Parathyroid adenoma (tissue), 2 donors: ENCODE data around the gene INO80.

ENCODE experiments used
- H2AFZ ChIP-seq: fragments of 300-600 bp; sonication (generic); one replicate; pipeline ENCODE4 v1.7.0; 2017; ENCODE audit warnings: antibody characterized with exemption, mild to moderate bottlenecking
- H3K27ac ChIP-seq: fragments of 300-600 bp; sonication (generic); one replicate; pipeline ENCODE4 v1.7.0; 2017
- H3K27me3 ChIP-seq: fragments of 300-600 bp; sonication (generic); one replicate; pipeline ENCODE4 v1.7.0; 2017; ENCODE audit warnings: low read length; ENCODE audit not compliant: control insufficient read depth, insufficient read depth
- H3K36me3 ChIP-seq: fragments of 300-600 bp; sonication (generic); one replicate; pipeline ENCODE4 v1.7.0; 2017; ENCODE audit warnings: low read length; ENCODE audit not compliant: control insufficient read depth, insufficient read depth
- H3K4me1 ChIP-seq: fragments of 300-600 bp; sonication (generic); one replicate; pipeline ENCODE4 v1.7.0; 2017; ENCODE audit warnings: control low read depth
- H3K4me2 ChIP-seq: fragments of 300-600 bp; sonication (generic); one replicate; pipeline ENCODE4 v1.7.0; 2017; ENCODE audit warnings: low read length
- H3K4me3 ChIP-seq: fragments of 300-600 bp; sonication (generic); one replicate; pipeline ENCODE4 v1.7.0; 2017; ENCODE audit warnings: low read depth, low read length
- H3K79me2 ChIP-seq: fragments of 300-600 bp; sonication (generic); one replicate; pipeline ENCODE4 v1.7.0; 2017; ENCODE audit warnings: control low read depth
- H3K9ac ChIP-seq: fragments of 300-600 bp; sonication (generic); one replicate; pipeline ENCODE4 v1.7.0; 2017; ENCODE audit warnings: mild to moderate bottlenecking
- H3K9me3 ChIP-seq: fragments of 300-600 bp; sonication (generic); one replicate; pipeline ENCODE4 v1.7.0; 2017; ENCODE audit warnings: low read length; ENCODE audit not compliant: control insufficient read depth
- CTCF ChIP-seq: fragments of 300-600 bp; sonication (generic); IDR thresholded peaks from one replicate; pipeline ENCODE4 v1.7.0; 2017; ENCODE audit warnings: antibody characterized with exemption, mild to moderate bottlenecking
- donor health status: primary hyperparathyroidism.

INO80 gene

GRCh38 chr15:41047474-41047873 lies 68.6 kb downstream of the INO80 start:
- Histone ChIP-seq H3K4me1 (no peaks in the 10 kb centered on the region), H3K9ac (no peak overlapping the region), H3K4me2 (no peak overlapping the region), H2AFZ (no peak overlapping the region), H3K36me3 (no peaks in the 10 kb centered on the region), H3K4me3 (no peak overlapping the region), H3K9me3 (no peaks in the 10 kb centered on the region), H3K27me3 (no peaks in the 10 kb centered on the region), H3K79me2 (no peaks in the 10 kb centered on the region), H3K27ac (no peak overlapping the region)
- no peak for TF ChIP-seq CTCF

GRCh38 chr15:41043276-41043951 lies 72.7 kb downstream of the INO80 start:
- H3K36me3 ChIP-seq: no peaks in the 10 kb centered on the region

GRCh38 chr15:41042851-41043250 lies 73.2 kb downstream of the INO80 start:
- H2AFZ ChIP-seq: no peak overlapping the region
- no peak overlapping the region for H3K4me2 ChIP-seq
- H3K9ac ChIP-seq: no peak overlapping the region
- H3K9me3 ChIP-seq: no peaks in the 10 kb centered on the region
- TF ChIP-seq CTCF: no peak
- H3K4me1 ChIP-seq: no peaks in the 10 kb centered on the region
- H3K36me3 ChIP-seq: no peaks in the 10 kb centered on the region
- H3K27me3 ChIP-seq: no peaks in the 10 kb centered on the region
- no peak overlapping the region for H3K4me3 ChIP-seq
- no peaks in the 10 kb centered on the region for H3K79me2 ChIP-seq
- H3K27ac ChIP-seq: no peak overlapping the region

More at GRCh38 chr15:41043276-41043951, 72.7 kb downstream of the INO80 start:
- H3K4me1 ChIP-seq: no peaks in the 10 kb centered on the region
- H3K79me2 ChIP-seq: no peaks in the 10 kb centered on the region
- H3K4me3 ChIP-seq: no peak overlapping the region
- no peak overlapping the region for H3K4me2 ChIP-seq
- no peaks in the 10 kb centered on the region for H3K9me3 ChIP-seq
- no peak overlapping the region for H3K27ac ChIP-seq
- H3K27me3 ChIP-seq: no peaks in the 10 kb centered on the region
- no peak for TF ChIP-seq CTCF
- H3K9ac ChIP-seq: no peak overlapping the region
- H2AFZ ChIP-seq: no peak overlapping the region

- no peaks in the 10 kb centered on the region for H3K27me3 ChIP-seq
- no peak overlapping the region for H3K4me2 ChIP-seq
- no peaks in the 10 kb centered on the region for H3K9me3 ChIP-seq
- H3K27ac ChIP-seq: no peak overlapping the region
- H3K4me3 ChIP-seq: no peak overlapping the region
- no peak overlapping the region for H2AFZ ChIP-seq
- H3K4me1 ChIP-seq: no peaks in the 10 kb centered on the region
- H3K9ac ChIP-seq: no peak overlapping the region
- no peak for TF ChIP-seq CTCF
- H3K79me2 ChIP-seq: no peaks in the 10 kb centered on the region
- H3K36me3 ChIP-seq: no peaks in the 10 kb centered on the region
Observed at GRCh38 chr15:41039121-41039520, 77.0 kb downstream of the INO80 start.

GRCh38 chr15:41032079-41032328 lies 84.1 kb downstream of the INO80 start:
- H3K27ac ChIP-seq: no peak overlapping the region
- no peaks in the 10 kb centered on the region for H3K4me1 ChIP-seq
- no peaks in the 10 kb centered on the region for H3K36me3 ChIP-seq

More at GRCh38 chr15:41032079-41032328, 84.1 kb downstream of the INO80 start:
- Histone ChIP-seq H3K79me2 (no peaks in the 10 kb centered on the region), H3K27me3 (no peaks in the 10 kb centered on the region), H3K4me3 (no peak overlapping the region), H3K9ac (no peak overlapping the region), H3K4me2 (no peak overlapping the region), H3K9me3 (no peaks in the 10 kb centered on the region), H2AFZ (no peak overlapping the region)
- no peak for TF ChIP-seq CTCF
